ENCODE measurements around the gene MRPS21. TPM values are rescaled to one million over a fixed set of nuclear protein-coding genes. Genes with fewer than 3 reads are reported as not detected.

MRPS21 gene
- total and polyA plus RNA-seq, 4 donors: 39.6 to 98.9 (median 68.4) TPM

DNA sequence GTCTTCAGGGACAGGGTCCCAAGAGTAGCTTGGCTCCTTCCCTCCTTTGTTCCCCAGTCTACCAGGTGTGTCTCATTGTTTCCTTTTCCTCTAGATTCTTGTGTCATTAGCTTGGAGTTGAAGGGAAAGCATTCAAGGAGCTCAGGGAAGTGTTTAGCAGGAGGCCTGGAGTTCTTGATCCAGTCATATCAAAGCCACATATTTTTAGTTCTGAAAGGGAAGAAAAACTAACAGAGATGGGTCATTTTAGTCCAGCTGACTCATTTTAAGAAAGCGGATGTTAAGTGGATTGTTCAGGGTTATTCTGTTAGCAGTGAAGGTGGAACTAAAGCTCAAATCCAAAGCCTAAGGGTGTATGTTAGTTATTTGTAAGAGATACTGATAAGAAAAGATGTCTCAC, 20.4 kb upstream of the MRPS21 start:
- ATAC-seq (ENCODE audit: low FRiP score) (no peak), DNase-seq (no peak)
- Histone ChIP-seq H3K36me3 (ENCODE audit: control insufficient read depth in 1 of 2, insufficient read depth in 2 of 2, low read length in 1 of 2) (peaks cover 0 to 3% of the 10 kb centered on the region in 2 donors), H3K4me3 (ENCODE audit: low read length in 2 of 2) (peak overlapping the region; percentile 41 to 49), H3K27ac (ENCODE audit: low read depth in 1 of 2, low read length in 2 of 2) (peak overlapping the region; percentile 67 to 73), H3K27me3 (ENCODE audit: control insufficient read depth in 1 of 2, insufficient read depth in 2 of 2, low read length in 1 of 2) (no peaks in the 10 kb centered on the region), H3K4me1 (ENCODE audit: control insufficient read depth in 1 of 2, insufficient read depth in 2 of 2, low read length in 2 of 2) (peaks cover 0 to 4% of the 10 kb centered on the region in 2 donors), H3K9me3 (ENCODE audit: control insufficient read depth, low read length) (no peaks in the 10 kb centered on the region)
- 3 to 7% methylated on average over 1 of the region's 1 CpG for WGBS, 2 donors
- intact Hi-C loops (cut with DNase I): no loop called here

DNA sequence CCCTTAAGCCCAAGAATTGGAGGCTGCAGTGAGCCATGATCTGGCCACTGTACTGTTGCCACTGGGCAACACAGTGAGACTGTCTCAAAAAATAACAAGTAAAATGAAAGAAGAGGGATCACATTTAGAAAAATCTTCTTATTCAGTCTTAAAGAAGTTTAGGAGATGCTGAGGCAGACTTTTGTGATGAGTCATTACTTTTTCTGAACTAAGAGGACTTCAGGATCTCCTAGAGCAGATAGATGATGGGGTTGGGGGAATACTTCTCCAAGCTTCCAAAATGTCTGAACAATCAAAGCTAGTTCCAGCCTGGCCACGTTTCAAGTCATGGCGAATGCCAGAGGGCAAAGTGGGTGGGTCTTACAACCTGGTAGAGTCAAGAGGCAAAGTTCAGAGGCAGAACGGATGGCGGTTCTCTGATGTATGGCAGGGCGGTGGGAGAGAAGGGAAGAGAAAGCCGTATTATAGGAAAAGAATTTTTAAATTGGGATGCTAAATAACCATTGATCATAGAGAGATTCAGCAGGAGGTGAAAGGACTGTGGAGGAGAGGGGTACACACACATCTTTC, 13.4 kb upstream of the MRPS21 start:
- Histone ChIP-seq H3K4me1 (ENCODE audit: control insufficient read depth in 1 of 2, insufficient read depth in 2 of 2, low read length in 2 of 2) (no peaks in the 10 kb centered on the region), H3K27ac (ENCODE audit: low read depth in 1 of 2, low read length in 2 of 2) (peak overlapping the region in 1 of 2 donors; percentile 78), H3K9me3 (ENCODE audit: control insufficient read depth, low read length) (no peaks in the 10 kb centered on the region), H3K4me3 (ENCODE audit: low read length in 2 of 2) (no peak overlapping the region), H3K27me3 (ENCODE audit: control insufficient read depth in 1 of 2, insufficient read depth in 2 of 2, low read length in 1 of 2) (no peaks in the 10 kb centered on the region), H3K36me3 (ENCODE audit: control insufficient read depth in 1 of 2, insufficient read depth in 2 of 2, low read length in 1 of 2) (peaks cover 0 to 3% of the 10 kb centered on the region in 2 donors)
- no peak for DNase-seq
- intact Hi-C loops (cut with DNase I): loop anchor here (2.0 to 5.0 kb wide), 2 partner anchors 23 to 37 kb away; partner anchors contain the start of gene CA14 (in 2 of the 2)
- 77 to 83% methylated on average over 6 of the region's 6 CpGs for WGBS, 2 donors
- no peak for ATAC-seq (ENCODE audit: low FRiP score)

DNA sequence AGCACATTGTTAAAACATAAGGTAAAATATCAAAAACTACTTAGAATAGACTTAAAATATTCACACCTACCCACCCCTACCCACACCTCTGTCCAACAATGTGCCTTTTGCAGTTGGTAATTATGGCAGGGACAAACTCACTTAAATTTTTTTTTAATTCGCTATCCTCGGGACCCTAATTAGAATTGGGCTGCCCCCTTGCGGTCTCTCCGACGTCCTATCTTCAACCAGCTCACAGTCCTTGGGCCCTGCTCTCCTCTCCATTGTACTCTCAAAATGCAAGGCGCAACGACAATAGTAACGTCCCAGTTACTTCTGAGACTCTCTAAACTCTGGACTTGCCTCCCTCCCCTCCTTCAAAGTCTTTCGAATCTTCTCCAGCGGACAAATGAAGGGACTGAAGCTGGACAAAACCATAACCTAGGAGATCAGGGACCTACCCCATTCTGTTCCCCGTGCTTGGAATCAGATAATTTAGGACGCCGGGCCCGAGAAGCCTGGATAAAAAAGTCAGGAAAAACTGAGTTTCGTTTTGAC, 12.4 kb upstream of the MRPS21 start:
- intact Hi-C loops (cut with DNase I): loop anchor here (2.0 to 5.0 kb wide), 2 partner anchors 24 to 36 kb away; partner anchors contain the start of gene CA14 (in 2 of the 2)
- H3K36me3 ChIP-seq (ENCODE audit: control insufficient read depth in 1 of 2, insufficient read depth in 2 of 2, low read length in 1 of 2): no peaks in the 10 kb centered on the region
- H3K9me3 ChIP-seq (ENCODE audit: control insufficient read depth, low read length): no peaks in the 10 kb centered on the region
- DNase-seq (peak; percentile 81 to 88), ATAC-seq (ENCODE audit: low FRiP score) (peak; percentile 87)
- H3K27me3 ChIP-seq (ENCODE audit: control insufficient read depth in 1 of 2, insufficient read depth in 2 of 2, low read length in 1 of 2): no peaks in the 10 kb centered on the region
- 1% methylated on average over 15 of the region's 15 CpGs for WGBS, 2 donors
- peak overlapping the region; percentile 31 to 54 for H3K4me3 ChIP-seq (ENCODE audit: low read length in 2 of 2)
- peak overlapping the region; percentile 78 to 92 for H3K27ac ChIP-seq (ENCODE audit: low read depth in 1 of 2, low read length in 2 of 2)
- no peaks in the 10 kb centered on the region for H3K4me1 ChIP-seq (ENCODE audit: control insufficient read depth in 1 of 2, insufficient read depth in 2 of 2, low read length in 2 of 2)

DNA sequence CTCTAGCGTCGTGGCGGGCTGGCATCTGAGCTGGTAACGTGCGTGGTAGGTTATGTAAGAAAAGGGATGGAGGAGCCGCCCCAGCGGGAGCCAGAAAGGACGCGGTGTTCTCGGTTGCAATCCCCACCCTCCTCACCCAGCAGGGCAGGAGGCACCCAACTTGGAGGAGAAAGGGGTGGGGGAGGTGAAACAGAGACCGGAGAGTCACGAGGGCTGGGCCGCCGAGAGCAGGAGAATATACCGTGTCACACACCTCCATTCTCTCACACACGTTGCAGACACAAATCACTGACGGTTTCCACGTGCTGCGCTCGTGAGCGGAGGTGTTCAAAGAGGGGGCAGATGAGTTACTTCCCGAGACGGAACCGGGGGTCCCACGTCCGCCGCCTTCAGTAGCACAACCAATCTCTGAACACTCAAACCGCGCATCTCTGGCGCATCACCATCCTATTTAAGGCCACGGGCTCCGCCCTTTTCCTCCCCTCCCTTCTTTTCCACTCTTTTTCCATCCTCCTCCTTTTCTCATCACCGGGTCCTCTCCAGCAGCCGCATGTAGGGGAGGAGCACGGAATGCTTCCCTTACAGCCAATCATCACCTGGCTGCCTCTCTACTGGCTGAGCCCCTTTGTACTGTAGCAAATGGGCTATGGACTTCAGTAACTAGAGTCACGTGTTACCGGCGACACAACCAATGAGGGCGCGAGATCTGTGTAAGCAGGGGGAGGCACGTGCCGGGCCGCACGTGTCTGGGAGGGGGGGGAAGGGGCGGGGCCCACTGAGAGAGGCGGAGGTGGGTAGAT, 11.7 kb upstream of the MRPS21 start, which contains the start of gene CIART:
Gene CIART (plus strand): TSS at position 797 of the 800 bp plus-strand sequence. CDS start 714 bp downstream, outside the sequence.
- Histone ChIP-seq H3K9me3 (ENCODE audit: control insufficient read depth, low read length) (no peaks in the 10 kb centered on the region), H3K27ac (ENCODE audit: low read depth in 1 of 2, low read length in 2 of 2) (peak within 1 kb of the TSS; percentile 78 to 92), H3K4me3 (ENCODE audit: low read length in 2 of 2) (peak within 1 kb of the TSS; percentile 31 to 71), H3K4me1 (ENCODE audit: control insufficient read depth in 1 of 2, insufficient read depth in 2 of 2, low read length in 2 of 2) (no peaks in the 10 kb centered on the region), H3K27me3 (ENCODE audit: control insufficient read depth in 1 of 2, insufficient read depth in 2 of 2, low read length in 1 of 2) (no peaks in the 10 kb centered on the region), H3K36me3 (ENCODE audit: control insufficient read depth in 1 of 2, insufficient read depth in 2 of 2, low read length in 1 of 2) (peaks cover 0 to 2% of the 10 kb centered on the region in 2 donors)
- DNase-seq (peak; percentile 94 to 96), ATAC-seq (ENCODE audit: low FRiP score) (peak; percentile 97)
- intact Hi-C loops (cut with DNase I): loop anchor here (2.0 to 5.0 kb wide), 2 partner anchors 25 to 35 kb away; partner anchors contain the start of gene CA14 (in 2 of the 2)
- 0% methylated on average over 46 of the region's 46 CpGs for WGBS, 2 donors

DNA sequence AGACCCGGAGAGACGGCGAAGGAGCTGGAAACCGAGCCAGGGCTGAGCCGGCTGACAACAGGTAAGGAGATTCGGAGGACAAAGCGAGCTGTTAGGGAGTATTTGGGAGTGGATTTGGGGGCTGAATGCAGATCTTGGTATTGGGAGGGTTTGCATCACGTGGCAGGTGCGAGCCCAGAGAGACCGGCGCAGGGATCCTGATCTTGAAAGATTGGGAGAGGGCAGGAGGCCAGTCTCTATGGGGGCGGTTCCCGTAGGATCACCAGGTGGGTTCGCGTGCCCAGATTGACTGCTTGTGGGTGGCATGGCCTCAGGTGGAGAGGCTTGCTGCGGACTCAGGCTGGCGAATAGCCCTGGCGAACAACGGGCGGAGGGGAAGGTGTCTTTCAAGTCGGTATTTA, 11.1 kb upstream of the MRPS21 start:
- Histone ChIP-seq H3K4me1 (ENCODE audit: control insufficient read depth in 1 of 2, insufficient read depth in 2 of 2, low read length in 2 of 2) (no peaks in the 10 kb centered on the region), H3K27me3 (ENCODE audit: control insufficient read depth in 1 of 2, insufficient read depth in 2 of 2, low read length in 1 of 2) (no peaks in the 10 kb centered on the region), H3K27ac (ENCODE audit: low read depth in 1 of 2, low read length in 2 of 2) (peak overlapping the region in 1 of 2 donors; percentile 80), H3K36me3 (ENCODE audit: control insufficient read depth in 1 of 2, insufficient read depth in 2 of 2, low read length in 1 of 2) (peaks cover 0 to 2% of the 10 kb centered on the region in 2 donors), H3K9me3 (ENCODE audit: control insufficient read depth, low read length) (no peaks in the 10 kb centered on the region), H3K4me3 (ENCODE audit: low read length in 2 of 2) (peak overlapping the region; percentile 24 to 71)
- DNase-seq (peak in 1 of 2 donors; percentile 81), ATAC-seq (ENCODE audit: low FRiP score) (no peak)
- WGBS, 2 donors: 0 to 1% methylated on average over 21 of the region's 21 CpGs
- intact Hi-C loops (cut with DNase I): loop anchor here in 1 of 2 donors (5.0 kb wide), 1 partner anchor 35 kb away; no protein-coding TSS in a partner anchor

DNA sequence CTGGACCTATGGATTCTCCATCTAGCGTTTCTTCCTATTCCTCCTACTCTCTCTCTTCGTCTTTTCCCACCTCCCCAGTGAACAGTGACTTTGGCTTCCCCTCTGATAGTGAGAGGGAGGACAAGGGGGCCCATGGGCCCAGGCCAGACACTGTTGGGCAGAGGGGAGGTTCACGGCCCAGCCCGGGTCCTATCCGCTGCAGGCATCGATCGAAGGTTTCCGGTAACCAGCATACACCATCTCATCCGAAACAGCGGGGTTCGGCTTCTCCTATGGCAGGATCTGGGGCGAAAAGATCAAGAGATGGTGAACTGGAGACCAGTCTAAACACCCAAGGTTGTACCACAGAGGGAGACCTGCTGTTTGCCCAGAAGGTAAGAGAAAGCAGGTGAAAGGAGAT, 10.4 kb upstream of the MRPS21 start:
- no peak for ATAC-seq (ENCODE audit: low FRiP score)
- Histone ChIP-seq H3K4me1 (ENCODE audit: control insufficient read depth in 1 of 2, insufficient read depth in 2 of 2, low read length in 2 of 2) (no peaks in the 10 kb centered on the region), H3K36me3 (ENCODE audit: control insufficient read depth in 1 of 2, insufficient read depth in 2 of 2, low read length in 1 of 2) (peaks cover 0 to 2% of the 10 kb centered on the region in 2 donors), H3K27ac (ENCODE audit: low read depth in 1 of 2, low read length in 2 of 2) (peak overlapping the region in 1 of 2 donors; percentile 32), H3K4me3 (ENCODE audit: low read length in 2 of 2) (no peak overlapping the region), H3K9me3 (ENCODE audit: control insufficient read depth, low read length) (no peaks in the 10 kb centered on the region), H3K27me3 (ENCODE audit: control insufficient read depth in 1 of 2, insufficient read depth in 2 of 2, low read length in 1 of 2) (no peaks in the 10 kb centered on the region)
- WGBS, 2 donors: 81 to 86% methylated on average over 12 of the region's 12 CpGs
- no peak for DNase-seq
- intact Hi-C loops (cut with DNase I): loop anchor here in 1 of 2 donors (5.0 kb wide), 1 partner anchor 34 kb away; no protein-coding TSS in a partner anchor

DNA sequence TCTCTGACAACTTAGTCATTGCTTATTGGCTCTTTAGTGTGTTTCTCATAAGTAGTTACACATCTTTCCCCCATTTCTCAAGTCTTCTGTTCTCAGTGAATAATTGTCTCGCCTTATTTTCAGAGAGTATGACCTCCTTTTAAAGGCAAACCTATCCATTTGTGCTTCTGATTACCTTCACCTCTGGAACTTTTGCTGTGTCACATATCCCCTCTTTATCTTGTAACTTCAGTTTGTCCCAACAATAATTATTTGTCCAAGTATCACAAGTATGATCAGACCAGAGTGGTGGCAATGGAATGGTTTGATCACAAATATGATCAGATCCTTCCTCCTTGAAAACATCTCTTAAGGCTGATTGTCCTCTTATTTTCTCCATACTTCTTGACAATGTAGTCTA, 5.3 kb upstream of the MRPS21 start:
- Histone ChIP-seq H3K4me3 (ENCODE audit: low read length in 2 of 2) (no peak overlapping the region), H3K27ac (ENCODE audit: low read depth in 1 of 2, low read length in 2 of 2) (no peak overlapping the region), H3K9me3 (ENCODE audit: control insufficient read depth, low read length) (no peaks in the 10 kb centered on the region), H3K4me1 (ENCODE audit: control insufficient read depth in 1 of 2, insufficient read depth in 2 of 2, low read length in 2 of 2) (no peaks in the 10 kb centered on the region), H3K27me3 (ENCODE audit: control insufficient read depth in 1 of 2, insufficient read depth in 2 of 2, low read length in 1 of 2) (no peaks in the 10 kb centered on the region), H3K36me3 (ENCODE audit: control insufficient read depth in 1 of 2, insufficient read depth in 2 of 2, low read length in 1 of 2) (peaks cover 0 to 2% of the 10 kb centered on the region in 2 donors)
- ATAC-seq (ENCODE audit: low FRiP score) (no peak), DNase-seq (no peak)
- intact Hi-C loops (cut with DNase I): no loop called here
- WGBS, 2 donors: 82% methylated on average over 1 of the region's 1 CpG

DNA sequence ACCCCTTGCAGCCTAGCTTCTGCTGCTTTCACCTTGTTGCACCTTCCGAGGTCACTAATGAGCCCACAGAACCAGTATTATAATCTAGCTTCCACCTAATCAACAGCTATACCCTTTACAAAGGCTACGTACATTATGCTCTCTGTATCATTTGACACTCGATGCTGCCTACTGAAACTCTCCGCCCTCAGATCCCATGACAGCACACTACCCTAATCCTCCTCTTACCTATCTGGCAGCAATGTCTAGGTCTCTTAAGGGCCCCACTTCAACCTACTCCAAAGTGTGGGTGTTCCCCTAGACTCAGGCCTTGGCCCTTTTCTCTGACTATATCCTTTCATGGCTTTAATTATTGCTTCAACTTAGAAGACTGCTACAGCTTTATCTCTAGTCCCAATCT, 4.8 kb upstream of the MRPS21 start:
- intact Hi-C loops (cut with DNase I): no loop called here
- peaks cover 0 to 2% of the 10 kb centered on the region in 2 donors for H3K36me3 ChIP-seq (ENCODE audit: control insufficient read depth in 1 of 2, insufficient read depth in 2 of 2, low read length in 1 of 2)
- no peak overlapping the region for H3K27ac ChIP-seq (ENCODE audit: low read depth in 1 of 2, low read length in 2 of 2)
- DNase-seq (no peak), ATAC-seq (ENCODE audit: low FRiP score) (no peak)
- H3K27me3 ChIP-seq (ENCODE audit: control insufficient read depth in 1 of 2, insufficient read depth in 2 of 2, low read length in 1 of 2): no peaks in the 10 kb centered on the region
- 85 to 87% methylated on average over 4 of the region's 4 CpGs for WGBS, 2 donors
- H3K4me3 ChIP-seq (ENCODE audit: low read length in 2 of 2): no peak overlapping the region
- no peaks in the 10 kb centered on the region for H3K9me3 ChIP-seq (ENCODE audit: control insufficient read depth, low read length)
- no peaks in the 10 kb centered on the region for H3K4me1 ChIP-seq (ENCODE audit: control insufficient read depth in 1 of 2, insufficient read depth in 2 of 2, low read length in 2 of 2)
